Suprapubic skin (tissue), 3 donors: ENCODE results near the gene FCGR3A.
"Not testable (repeated sequence)": the region's sequence is repeated elsewhere in the genome, so short reads cannot be mapped to it uniquely, and the experiment has no call there.

ENCODE experiments used
- EP300 ChIP-seq: sonication (generic); formaldehyde crosslinking; IDR thresholded peaks from one replicate; pipeline ENCODE4 v1.6.1; 2017; ENCODE audit warnings: antibody characterized with exemption
- POLR2A ChIP-seq, 2 donors: fragments of 450-650 bp; IDR thresholded peaks; one replicate each; pipeline ENCODE4 v1.6.1; 2017; ENCODE audit warnings: antibody characterized with exemption in 2 of 2, mild to moderate bottlenecking in 2 of 2, moderate library complexity in 2 of 2
- TF ChIP-seq, protein P1 (sequence below), 2 donors: fragments of 200-600 bp in 1 of 2; fragments of 450-650 bp in 1 of 2; sonication (generic) in 1 of 2; IDR thresholded peaks; one replicate each; pipeline ENCODE4 v1.5.1; 2016 to 2019; ENCODE audit warnings: antibody characterized with exemption in 2 of 2, mild to moderate bottlenecking in 1 of 2, moderate library complexity in 1 of 2

DNA sequence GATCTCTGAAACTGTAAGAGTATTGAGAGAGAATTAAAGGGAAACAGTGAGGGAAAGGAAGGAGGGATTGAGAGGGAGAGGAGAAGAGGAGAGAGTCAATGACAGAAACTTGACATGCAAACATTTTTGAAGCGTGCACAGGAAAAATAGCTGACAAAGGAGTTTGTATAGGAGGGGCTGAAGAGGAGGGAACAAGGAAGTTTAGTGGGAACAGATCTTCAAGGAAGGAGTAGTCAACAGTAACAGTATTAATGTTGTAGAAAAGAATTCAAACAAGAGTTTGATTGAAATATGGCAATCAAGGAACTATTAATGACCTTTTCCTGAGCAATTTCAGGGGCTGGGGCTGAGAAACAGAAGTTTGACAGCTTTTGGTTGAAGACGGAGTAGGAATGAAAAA lies 4.0 kb upstream of the FCGR3A start:
- not testable (repeated sequence) for TF ChIP-seq POLR2A (IDR thresholded peaks at IDR 0.05); EP300
- TF ChIP-seq, protein P1, sequence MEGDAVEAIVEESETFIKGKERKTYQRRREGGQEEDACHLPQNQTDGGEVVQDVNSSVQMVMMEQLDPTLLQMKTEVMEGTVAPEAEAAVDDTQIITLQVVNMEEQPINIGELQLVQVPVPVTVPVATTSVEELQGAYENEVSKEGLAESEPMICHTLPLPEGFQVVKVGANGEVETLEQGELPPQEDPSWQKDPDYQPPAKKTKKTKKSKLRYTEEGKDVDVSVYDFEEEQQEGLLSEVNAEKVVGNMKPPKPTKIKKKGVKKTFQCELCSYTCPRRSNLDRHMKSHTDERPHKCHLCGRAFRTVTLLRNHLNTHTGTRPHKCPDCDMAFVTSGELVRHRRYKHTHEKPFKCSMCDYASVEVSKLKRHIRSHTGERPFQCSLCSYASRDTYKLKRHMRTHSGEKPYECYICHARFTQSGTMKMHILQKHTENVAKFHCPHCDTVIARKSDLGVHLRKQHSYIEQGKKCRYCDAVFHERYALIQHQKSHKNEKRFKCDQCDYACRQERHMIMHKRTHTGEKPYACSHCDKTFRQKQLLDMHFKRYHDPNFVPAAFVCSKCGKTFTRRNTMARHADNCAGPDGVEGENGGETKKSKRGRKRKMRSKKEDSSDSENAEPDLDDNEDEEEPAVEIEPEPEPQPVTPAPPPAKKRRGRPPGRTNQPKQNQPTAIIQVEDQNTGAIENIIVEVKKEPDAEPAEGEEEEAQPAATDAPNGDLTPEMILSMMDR (IDR thresholded peaks at IDR 0.05): not testable (repeated sequence)
